HTERT RPE-1 (cell line): ENCODE measurements around the gene ZNF414.

Experiments used
- in situ Hi-C: fragments of 300-500 bp; cut with MboI; formaldehyde crosslinking; loops from 4 replicates; pipeline ENCODE4 v1.14.3; 2020; ENCODE audit warnings: low sequenced_read_pairs

ZNF414 gene

DNA sequence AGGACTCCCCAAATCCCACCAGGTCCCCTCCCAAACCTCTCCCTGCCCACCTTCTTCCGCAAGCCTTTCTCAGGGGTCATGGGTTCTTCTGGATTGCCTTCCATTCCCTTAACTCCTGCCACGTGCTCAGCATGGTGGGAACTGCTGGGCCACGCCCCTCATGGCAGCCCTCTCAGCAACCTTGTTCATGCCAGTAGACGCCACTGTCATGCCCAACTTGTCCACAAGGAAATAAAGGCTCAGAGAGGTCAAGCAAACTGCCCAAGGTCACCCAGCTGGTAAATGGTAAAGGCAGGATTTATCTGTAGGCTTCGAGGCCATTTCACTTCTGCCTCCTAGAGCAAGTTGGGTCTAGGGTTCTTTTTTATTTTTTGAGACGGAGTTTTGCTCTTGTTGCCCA, 22.4 kb downstream of the ZNF414 start:
- in situ Hi-C loops: no loop called here

DNA sequence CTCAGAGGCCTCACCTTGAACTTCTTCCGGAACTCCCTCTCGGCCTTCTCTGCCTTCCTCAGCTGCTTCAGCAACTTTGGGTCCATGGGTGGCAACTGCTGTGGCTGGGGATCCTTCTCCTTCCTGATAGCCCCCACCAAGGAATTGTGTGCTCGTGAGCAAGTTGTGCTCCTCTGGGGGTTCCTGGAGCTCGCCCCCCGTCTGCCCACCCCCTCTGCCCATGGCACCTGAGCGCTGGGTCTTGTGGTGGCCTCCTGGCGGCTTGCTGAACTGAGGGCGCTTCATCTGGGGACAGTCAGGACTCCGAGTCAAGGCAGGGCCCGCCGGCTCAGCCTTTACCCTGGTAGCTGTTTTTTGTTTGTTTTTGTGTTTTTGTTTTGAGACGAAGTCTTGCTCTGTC, 23.1 kb downstream of the ZNF414 start:
- in situ Hi-C loops: no loop called here

DNA sequence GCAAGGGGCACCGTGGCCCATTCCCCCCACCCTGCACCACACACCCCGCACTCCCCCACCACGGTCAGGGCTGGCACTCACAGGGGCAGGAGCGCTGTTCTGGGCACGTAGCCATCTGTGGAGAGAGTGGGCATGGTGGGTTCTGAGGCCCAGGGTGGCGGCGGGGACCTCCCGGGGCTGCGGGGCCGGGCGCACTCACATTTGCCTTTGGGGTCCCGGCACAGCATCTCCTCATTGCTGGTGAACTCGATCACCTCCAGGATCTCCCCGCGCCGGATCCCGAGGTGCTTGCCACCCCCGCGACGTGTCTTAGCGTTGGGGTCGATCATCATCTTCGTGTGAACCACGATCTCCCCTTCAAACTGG, 23.6 kb downstream of the ZNF414 start:
- in situ Hi-C loops: no loop called here

DNA sequence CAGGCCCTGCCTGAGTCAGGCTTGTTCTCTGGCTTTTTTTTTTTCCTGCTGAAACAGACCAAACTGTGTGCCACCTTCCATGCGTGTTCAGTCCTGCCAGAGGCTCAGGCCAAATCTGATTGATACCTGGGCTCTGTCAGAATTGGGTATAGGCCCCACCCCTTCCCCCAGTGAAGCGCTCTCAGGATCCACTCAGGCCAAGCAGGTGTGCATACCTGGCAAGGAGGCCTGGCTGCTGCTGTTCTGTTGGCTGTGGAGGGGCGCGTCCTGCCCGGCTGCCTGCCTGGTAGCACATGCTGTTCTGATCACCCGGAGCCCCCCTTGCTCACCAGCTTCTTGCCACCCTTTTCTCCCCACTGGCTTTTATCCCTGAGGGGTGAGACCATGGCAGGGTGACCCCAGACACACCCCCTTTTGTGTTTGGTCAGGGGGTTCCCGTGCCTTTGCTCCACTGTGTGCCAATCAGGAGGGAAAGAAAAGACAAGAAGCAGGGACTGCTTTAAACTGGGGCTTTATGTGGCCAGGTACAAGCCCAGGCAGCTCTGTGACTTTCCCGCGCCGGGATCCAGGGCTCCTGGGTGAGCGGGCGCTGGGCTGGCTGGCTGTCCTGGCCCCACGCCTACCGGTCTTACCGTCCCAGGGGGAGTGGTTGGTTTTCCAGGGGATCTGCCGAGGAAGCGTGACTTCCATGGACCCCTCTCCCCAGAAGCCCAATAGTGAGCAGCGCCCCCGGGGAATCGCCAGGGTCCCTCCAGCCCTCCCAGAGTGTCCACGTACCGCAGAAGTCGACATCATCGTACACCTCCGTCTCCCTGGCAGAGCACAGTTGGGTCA, 24.2 kb downstream of the ZNF414 start:
- in situ Hi-C loops: no loop called here

DNA sequence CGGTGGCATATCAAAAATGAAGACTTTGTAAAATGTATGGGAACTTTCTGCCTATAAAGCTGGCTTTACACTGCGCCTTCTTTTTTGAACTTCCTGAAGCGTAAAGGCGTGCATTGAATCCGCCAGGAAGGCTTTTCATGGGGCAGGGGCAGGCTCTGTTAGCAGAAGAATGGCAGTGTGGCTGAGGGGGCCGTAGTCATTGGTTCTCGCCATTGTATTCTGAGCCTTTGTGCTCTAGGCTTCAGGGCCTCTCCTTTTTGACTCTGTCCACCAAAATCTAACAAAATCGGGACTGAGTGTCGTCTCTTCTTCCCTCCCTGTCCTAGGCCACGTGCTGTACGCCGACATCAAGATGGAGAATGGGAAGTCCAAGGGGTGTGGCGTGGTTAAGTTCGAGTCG, 25.6 kb downstream of the ZNF414 start:
- in situ Hi-C loops: no loop called here

DNA sequence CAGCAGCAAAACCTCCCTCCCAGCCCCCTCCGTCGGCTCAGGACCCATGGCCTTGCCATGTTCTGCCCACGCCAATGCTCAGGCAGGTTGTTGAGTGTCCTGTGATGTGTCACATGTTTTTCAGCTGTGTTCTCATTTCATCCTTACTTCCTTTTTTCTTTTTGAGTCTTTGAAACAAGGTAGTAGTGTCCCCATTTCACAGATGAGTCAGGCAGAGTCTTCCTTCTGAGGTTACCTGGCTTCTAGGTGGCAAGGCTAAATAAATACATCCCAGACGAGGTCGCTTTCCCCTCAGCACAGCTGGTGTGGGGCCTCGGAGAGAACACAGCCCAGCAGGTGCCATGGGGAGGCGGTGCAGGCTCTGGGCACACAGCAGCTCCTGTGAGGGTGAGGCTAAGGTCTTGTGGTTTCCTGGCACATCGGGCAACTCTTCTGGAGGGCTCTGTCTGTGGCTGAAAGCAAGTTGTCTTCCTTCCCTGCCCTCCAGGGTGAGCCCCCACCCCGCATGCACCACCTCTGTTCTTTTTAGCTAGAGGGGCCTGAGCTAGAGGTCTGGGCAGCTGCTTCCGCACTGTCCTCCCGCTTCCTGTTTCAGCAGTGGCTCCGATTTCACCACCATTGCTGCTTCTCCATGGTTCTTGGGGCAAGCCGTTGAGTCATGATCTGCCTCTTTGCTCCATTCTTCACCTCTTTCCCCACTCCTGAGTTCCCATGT, 26.7 kb downstream of the ZNF414 start:
- in situ Hi-C loops: no loop called here

DNA sequence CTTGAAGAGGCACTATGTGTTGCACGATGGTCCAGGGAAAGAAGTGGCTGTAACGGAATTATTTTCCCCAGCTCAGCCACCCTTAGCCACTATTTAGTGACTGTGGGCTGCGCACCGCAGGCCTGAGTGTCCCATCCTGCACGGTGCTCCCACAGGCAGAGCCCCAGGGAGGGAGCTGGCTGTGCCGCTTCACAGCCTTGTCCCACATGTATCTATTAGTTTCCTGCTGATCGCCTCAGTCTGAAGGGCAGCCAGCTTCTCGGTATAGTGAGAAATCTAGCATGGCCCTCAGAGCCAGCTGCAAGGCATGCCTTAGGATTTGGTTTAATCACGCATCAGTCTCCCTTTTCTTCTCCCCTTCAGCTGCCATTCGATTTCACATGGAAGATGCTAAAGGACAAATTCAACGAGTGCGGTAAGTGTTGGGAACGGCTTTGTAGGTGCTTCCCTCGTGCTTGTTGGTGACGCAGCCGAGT, 27.3 kb downstream of the ZNF414 start:
- in situ Hi-C loops: no loop called here

DNA sequence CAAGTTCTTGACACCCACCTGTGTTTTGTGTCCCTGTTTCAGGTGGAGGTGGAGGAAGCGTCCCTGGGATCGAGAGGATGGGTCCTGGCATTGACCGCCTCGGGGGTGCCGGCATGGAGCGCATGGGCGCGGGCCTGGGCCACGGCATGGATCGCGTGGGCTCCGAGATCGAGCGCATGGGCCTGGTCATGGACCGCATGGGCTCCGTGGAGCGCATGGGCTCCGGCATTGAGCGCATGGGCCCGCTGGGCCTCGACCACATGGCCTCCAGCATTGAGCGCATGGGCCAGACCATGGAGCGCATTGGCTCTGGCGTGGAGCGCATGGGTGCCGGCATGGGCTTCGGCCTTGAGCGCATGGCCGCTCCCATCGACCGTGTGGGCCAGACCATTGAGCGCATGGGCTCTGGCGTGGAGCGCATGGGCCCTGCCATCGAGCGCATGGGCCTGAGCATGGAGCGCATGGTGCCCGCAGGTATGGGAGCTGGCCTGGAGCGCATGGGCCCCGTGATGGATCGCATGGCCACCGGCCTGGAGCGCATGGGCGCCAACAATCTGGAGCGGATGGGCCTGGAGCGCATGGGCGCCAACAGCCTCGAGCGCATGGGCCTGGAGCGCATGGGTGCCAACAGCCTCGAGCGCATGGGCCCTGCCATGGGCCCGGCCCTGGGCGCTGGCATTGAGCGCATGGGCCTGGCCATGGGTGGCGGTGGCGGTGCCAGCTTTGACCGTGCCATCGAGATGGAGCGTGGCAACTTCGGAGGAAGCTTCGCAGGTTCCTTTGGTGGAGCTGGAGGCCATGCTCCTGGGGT, 28.2 kb downstream of the ZNF414 start:
- in situ Hi-C loops: no loop called here

DNA sequence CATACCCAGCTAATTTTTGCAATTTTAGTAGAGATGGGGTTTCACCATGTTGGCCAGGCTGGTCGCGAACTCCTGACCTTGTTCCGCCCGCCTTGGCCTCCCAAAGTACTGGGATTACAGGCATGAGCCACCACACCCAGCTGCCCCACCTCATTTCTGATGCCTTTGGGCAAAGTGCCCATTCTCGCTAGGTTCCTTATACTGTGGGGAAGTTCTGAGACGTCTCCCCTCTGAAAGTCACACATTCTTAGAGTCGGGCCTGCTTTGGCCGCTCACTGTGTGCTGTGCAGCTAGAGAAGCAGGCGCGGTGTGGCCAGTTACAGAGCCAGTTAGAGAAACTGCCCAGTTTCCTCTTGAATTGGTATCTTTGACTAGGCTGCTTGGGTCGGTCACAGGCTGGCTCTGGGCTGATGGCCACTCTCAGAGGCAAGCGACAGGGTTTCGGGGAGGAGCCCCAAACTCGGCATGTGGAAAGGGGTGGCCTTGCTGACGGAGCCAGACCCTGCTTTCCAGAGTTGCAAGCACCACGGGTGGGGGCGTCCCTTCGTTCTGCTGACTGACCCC, 29.6 kb downstream of the ZNF414 start:
- in situ Hi-C loops: no loop called here

DNA sequence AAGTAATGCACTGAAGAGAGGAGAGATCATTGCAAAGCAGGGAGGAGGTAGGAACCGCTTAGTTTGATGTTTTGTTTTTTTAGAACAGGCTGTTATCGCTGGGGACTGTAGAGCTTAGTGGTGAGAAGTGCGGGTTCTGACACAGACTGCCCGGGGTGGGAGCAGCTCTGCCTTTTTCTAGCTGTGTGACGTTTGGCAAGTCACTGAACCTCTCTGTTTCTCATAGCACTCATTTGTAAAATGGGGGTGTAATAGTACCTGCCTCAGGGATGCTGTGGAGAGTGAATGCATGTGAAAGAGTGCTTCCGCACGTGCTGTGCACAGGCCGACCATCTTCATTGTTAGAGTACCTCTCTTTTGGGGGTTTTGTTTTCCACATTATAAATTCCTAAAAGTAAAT, 30.8 kb downstream of the ZNF414 start:
- in situ Hi-C loops: no loop called here

DNA sequence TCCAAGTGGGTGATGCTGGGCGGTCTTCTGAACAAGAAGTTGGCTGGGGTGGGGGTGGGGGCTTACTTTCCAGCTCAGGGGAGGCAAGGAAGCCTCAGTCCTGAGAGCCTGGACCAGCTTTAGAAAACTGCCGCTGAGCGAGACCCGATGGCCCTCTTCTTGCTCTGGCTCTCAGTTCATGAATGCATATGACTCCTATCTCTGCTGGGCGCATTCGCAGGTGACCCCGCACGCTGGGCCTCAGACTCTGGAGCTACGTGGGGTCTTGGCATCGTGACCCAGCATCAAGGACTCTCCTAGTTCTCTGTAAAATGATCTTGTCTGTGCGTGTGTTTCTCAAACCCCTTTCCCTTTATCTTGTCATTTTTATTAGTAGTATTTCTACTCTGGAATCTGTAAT, 31.3 kb downstream of the ZNF414 start:
- in situ Hi-C loops: no loop called here

DNA sequence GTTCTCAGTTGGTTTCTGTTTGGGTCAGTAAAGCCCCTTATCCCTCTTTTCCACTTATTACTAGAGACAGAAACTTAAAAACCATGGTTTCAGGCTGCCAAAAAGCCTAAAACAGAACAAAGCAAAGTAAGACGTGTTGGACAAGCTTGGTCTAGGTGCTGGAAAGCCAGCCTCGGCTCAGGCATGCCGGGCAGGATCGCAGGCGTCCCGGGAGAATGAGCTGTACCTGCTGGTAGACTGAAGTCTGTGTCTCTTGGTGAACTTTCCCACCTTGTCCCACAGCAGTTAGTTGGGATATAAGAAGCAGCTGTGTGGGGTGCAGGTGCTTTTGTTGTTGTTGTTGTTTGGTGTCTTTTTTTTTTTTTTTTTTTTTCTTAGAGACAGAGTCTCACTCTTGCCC, 32.4 kb downstream of the ZNF414 start:
- in situ Hi-C loops: no loop called here

DNA sequence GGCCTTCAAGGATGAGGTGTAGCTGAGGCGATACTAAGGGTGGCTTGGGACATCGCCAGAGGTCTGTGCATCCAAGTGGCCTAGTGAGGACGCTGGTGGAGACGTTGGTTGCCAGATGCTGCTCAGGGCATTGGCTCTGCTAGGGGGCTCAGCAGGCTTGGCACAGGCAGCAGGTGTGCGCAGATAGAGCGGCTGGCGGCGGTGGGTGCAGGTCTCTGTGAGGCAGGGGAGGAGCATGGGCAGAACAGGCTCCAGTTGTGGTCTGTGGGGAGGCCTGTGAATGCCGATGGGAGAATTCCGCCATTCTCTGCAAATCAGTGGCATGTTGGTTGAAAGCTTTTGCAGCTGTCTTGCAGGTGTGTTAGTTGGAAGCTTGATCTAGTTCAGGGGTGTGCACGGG, 32.8 kb downstream of the ZNF414 start:
- in situ Hi-C loops: no loop called here

DNA sequence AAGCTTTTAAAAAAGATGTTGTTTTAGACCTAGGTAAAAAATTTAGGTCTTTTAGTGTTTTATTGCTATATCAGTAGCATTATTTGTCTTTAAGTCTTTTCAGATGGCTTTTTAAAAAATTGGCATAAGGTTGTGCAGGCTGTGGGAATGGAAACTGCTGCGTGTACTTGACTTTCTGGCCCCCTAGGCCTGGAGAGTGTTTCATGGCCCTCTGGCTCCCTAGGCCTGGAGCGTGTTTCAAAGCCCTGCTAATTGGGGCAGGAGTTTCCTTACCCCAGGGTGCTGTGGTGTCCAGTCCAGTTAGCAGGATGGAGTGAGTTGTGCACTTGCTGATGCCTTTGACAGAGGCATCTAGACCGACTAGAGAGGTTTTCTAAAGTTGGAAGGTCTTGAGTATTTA, 35.4 kb downstream of the ZNF414 start:
- in situ Hi-C loops: no loop called here

DNA sequence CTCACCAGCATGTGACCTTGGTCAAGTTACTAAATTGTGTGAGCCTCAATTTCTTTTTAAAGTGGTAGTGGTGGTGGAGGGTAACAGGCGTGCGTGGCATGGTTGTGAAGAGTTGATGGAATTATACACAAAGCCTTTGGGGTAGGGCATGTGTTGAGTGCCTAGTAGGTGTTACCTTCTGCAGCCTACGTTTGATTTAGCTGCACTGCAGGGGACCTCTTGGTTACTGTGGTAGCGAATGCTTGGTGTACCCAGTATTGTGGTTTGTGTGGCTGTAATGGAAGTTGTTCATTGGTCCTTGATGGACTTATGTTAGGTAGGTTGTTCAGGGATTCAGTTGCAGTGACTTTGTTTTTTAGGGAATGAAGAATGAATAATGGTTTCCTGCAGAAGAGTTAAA, 36.1 kb downstream of the ZNF414 start:
- in situ Hi-C loops: no loop called here

DNA sequence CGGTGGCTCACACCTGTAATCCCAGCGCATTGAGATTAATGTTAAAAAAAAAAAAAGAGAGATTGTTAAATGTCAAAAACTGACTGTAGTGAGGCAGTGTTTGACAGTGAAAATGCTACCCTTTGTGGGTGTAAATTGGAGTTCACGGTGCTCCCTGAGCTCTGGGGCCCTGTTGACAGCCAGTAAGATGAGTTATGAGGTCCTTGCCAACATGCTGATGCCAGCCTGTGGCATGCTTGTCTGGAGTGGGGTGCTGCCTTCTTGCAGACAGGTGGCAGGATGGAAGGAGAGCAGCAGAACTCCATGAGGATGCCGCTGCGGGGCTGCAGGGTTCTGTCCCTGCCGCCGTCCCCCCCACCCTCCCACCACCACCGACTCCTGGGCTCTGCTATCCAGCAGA, 37.4 kb downstream of the ZNF414 start:
- in situ Hi-C loops: no loop called here

DNA sequence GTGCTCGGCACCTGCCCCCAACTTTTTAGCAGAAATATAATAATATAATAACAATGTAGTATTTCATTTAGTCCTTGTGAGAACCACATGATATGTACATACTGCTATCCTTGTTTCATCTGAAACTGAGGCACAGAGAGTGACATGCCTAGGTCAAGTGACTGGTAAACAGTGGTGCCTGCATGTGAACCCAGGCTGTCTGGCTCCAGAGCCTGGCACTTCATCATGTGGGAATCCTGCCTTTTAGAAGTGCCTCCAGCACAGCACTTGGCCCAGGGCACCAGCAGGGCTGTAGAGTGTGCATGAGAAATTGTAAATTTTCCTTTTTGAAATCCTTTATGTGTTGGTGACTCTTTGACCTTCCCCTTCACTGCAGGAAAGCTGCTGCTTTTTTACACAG, 39.0 kb downstream of the ZNF414 start:
- in situ Hi-C loops: no loop called here

DNA sequence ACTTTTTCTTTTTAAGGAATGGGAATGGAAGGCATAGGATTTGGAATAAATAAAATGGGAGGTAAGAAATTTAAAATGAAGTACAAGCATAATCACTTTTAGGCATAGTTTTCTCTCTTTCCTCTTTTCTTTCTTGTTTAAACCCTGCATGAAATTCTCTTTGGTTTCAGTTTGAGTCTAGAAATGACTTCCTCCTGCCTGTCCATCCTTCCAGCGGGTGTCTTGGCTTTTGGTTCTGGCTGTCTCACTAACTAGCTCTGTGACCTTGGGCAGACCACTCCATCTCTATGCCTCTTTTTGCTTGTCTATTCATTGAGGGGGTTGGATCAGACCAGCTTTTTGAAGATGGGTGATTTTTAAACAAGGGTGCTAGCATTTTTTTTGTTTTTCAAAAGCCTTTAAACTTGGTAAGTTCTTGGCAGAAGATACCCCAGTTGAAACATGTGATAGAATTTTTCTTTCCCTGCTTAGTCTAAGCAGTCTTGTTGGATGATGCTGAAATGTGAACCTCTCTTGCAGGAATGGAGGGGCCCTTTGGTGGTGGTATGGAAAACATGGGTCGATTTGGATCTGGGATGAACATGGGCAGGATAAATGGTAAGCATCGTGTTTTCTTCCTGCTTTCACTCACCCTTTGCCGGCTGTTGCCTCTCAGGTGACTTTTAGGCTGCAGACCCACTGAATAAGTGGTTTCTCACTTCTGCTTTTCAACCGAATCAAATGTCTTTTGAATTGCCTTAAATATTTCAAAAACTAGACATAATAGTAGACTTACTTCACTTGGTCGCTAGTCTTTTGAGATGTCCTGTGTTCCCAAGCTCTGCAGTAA, 40.1 kb downstream of the ZNF414 start:
- in situ Hi-C loops: no loop called here

DNA sequence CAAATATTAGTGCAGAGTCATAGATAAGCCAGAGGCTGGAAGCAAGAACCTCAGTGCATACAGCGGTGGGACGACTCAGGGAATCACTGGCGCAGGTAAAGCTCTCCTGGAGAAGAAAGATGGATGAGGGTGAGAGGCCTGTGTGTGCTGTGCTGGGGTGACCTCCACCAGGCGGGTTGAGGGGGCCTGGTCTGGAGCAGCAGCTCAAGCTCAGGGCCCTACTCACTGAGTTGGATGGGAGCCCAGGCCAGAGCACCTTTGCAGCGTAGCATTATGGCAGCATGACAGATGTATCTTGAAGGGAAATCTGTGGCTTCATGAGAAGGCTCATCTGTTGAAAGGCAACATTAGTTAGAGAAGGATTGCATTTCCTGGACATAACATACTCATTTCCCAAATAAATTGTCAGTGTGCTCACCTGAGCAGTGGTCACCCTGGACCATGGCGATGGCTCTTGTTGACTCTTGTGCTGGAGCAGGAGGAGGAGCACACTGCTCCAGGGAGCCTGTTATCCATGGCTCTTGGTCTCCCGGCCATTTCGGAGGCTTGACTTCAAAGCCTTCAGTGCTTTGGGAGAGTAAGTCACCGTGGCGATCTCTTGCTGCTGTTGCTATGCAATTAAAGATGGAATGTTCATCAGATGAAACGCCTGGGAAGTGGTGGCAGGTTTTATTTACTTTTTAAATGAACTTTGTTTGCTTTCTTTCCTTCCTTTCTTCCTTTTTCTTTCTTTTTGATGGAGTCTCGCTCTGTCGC, 44.2 kb downstream of the ZNF414 start:
- in situ Hi-C loops: no loop called here
